ENCODE data around the gene ZNF784. TPM values are rescaled to one million over a fixed set of nuclear protein-coding genes. Genes with fewer than 3 reads are reported as not detected.

ZNF784 gene
- total and polyA plus RNA-seq, 2 of the 13 experiments (the other 11 are each of a cell fraction or from before 2014, with no cell fraction given), result 4.1 to 4.2 TPM

DNA sequence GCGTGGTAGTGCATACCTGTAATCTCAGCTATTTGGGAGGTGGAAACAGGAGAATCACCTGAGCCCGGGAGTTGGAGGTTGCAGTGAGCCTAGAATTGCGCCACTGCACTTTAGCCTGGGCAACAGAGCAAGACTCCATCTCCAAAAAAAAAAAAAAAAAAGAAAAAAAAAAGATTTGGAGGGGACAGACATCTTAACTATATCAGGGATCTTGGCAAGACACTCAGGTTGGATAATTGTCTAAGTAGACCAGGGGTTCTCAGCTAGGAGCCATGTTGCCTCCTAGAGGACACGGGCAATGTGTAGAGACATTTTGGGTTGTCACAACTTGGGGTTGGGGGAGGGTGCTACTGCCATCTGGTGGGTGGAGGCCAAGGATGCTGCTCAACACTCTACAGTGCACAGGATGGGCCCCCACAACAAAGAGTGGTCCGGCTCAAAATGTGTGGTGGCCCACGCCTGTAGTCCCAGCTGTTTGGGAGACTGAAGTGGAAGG, 14.5 kb upstream of the ZNF784 start (continued):
- TF ChIP-seq SALL1 (CRISPR knock-in tag; IDR thresholded peaks at IDR 0.05) (no peak), KDM5B (CRISPR knock-in tag; IDR thresholded peaks at IDR 0.05; ENCODE audit: borderline replicate concordance) (no peak), ZNF780A (CRISPR knock-in tag; IDR thresholded peaks at IDR 0.05) (no peak), RBM22 (optimal IDR thresholded peaks at IDR 0.05; ENCODE audit: low read length) (no peak), ZNF225 (CRISPR knock-in tag; IDR thresholded peaks at IDR 0.05) (no peak), POLR2AphosphoS5 (IDR thresholded peaks at IDR 0.05; ENCODE audit: low read depth, low read length) (peak; percentile 21; the same call in 1 of the 2 replicates), ZNF773 (CRISPR knock-in tag; IDR thresholded peaks at IDR 0.05; ENCODE audit: borderline replicate concordance) (no peak), RCOR2 (CRISPR knock-in tag; IDR thresholded peaks at IDR 0.05) (0 out of 2 replicates have a peak, but pooled peaks have one; percentile 33), ZNF740 (CRISPR knock-in tag; IDR thresholded peaks at IDR 0.05) (no peak), XBP1 (CRISPR knock-in tag; IDR thresholded peaks at IDR 0.05) (no peak), FOXK1 (CRISPR knock-in tag; IDR thresholded peaks at IDR 0.05; ENCODE audit: borderline replicate concordance, low read depth) (peak; percentile 47; the same call in 1 of the 2 replicates), TCF12 (IDR thresholded peaks at IDR 0.05) (no peak), TCF12 (CRISPR knock-in tag; IDR thresholded peaks at IDR 0.05) (no peak), ZFP37 (CRISPR knock-in tag; IDR thresholded peaks at IDR 0.05; ENCODE audit: borderline replicate concordance) (no peak), ZNF557 (CRISPR knock-in tag; IDR thresholded peaks at IDR 0.05) (no peak), HNRNPH1 (optimal IDR thresholded peaks at IDR 0.05; ENCODE audit: low read depth, low read length) (no peak), ZNF674 (CRISPR knock-in tag; IDR thresholded peaks at IDR 0.05; ENCODE audit: low read depth) (no peak), XRCC5 (optimal IDR thresholded peaks at IDR 0.05; ENCODE audit: low read length) (peak; percentile 61), EHMT2 (IDR thresholded peaks at IDR 0.05; ENCODE audit: borderline replicate concordance, low read depth, low read length) (0 out of 2 replicates have a peak, but pooled peaks have one; percentile 33), ZNF496 (CRISPR knock-in tag; IDR thresholded peaks at IDR 0.05; ENCODE audit: insufficient replicate concordance) (no peak), ZNF564 (CRISPR knock-in tag; IDR thresholded peaks at IDR 0.05) (no peak), STAG1 (CRISPR knock-in tag; IDR thresholded peaks at IDR 0.05) (no peak), ZNF598 (CRISPR knock-in tag; IDR thresholded peaks at IDR 0.05; ENCODE audit: borderline replicate concordance) (no peak), RXRA (CRISPR knock-in tag; IDR thresholded peaks at IDR 0.05) (no peak)
- TF ChIP-seq, protein P1, sequence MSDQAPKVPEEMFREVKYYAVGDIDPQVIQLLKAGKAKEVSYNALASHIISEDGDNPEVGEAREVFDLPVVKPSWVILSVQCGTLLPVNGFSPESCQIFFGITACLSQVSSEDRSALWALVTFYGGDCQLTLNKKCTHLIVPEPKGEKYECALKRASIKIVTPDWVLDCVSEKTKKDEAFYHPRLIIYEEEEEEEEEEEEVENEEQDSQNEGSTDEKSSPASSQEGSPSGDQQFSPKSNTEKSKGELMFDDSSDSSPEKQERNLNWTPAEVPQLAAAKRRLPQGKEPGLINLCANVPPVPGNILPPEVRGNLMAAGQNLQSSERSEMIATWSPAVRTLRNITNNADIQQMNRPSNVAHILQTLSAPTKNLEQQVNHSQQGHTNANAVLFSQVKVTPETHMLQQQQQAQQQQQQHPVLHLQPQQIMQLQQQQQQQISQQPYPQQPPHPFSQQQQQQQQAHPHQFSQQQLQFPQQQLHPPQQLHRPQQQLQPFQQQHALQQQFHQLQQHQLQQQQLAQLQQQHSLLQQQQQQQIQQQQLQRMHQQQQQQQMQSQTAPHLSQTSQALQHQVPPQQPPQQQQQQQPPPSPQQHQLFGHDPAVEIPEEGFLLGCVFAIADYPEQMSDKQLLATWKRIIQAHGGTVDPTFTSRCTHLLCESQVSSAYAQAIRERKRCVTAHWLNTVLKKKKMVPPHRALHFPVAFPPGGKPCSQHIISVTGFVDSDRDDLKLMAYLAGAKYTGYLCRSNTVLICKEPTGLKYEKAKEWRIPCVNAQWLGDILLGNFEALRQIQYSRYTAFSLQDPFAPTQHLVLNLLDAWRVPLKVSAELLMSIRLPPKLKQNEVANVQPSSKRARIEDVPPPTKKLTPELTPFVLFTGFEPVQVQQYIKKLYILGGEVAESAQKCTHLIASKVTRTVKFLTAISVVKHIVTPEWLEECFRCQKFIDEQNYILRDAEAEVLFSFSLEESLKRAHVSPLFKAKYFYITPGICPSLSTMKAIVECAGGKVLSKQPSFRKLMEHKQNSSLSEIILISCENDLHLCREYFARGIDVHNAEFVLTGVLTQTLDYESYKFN (CRISPR knock-in tag; conservative IDR thresholded peaks at IDR 0.05), result no peak
- TF ChIP-seq, protein P2, sequence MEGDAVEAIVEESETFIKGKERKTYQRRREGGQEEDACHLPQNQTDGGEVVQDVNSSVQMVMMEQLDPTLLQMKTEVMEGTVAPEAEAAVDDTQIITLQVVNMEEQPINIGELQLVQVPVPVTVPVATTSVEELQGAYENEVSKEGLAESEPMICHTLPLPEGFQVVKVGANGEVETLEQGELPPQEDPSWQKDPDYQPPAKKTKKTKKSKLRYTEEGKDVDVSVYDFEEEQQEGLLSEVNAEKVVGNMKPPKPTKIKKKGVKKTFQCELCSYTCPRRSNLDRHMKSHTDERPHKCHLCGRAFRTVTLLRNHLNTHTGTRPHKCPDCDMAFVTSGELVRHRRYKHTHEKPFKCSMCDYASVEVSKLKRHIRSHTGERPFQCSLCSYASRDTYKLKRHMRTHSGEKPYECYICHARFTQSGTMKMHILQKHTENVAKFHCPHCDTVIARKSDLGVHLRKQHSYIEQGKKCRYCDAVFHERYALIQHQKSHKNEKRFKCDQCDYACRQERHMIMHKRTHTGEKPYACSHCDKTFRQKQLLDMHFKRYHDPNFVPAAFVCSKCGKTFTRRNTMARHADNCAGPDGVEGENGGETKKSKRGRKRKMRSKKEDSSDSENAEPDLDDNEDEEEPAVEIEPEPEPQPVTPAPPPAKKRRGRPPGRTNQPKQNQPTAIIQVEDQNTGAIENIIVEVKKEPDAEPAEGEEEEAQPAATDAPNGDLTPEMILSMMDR (CRISPR knock-in tag; IDR thresholded peaks at IDR 0.05), result peak; percentile 70

Measured in HepG2 (cell line).